Stimulated activated CD4-positive, alpha-beta T cell treated with anti-CD3 and anti-CD28 coated beads, Interleukin-4, amount 100 ng/mL, for 48 hours (primary cell): ENCODE data around the gene TLNRD1.

Source experiments
- DNase-seq, 2 donors: peaks; one replicate each; pipeline ENCODE4 v3.0.0-alpha.2; 2020; ENCODE audit warnings: low read depth in 2 of 2

TLNRD1 gene

GRCh38 chr15:81002009-81002330, 1.2 kb downstream of the TLNRD1 start:
- no peak for DNase-seq

DNA sequence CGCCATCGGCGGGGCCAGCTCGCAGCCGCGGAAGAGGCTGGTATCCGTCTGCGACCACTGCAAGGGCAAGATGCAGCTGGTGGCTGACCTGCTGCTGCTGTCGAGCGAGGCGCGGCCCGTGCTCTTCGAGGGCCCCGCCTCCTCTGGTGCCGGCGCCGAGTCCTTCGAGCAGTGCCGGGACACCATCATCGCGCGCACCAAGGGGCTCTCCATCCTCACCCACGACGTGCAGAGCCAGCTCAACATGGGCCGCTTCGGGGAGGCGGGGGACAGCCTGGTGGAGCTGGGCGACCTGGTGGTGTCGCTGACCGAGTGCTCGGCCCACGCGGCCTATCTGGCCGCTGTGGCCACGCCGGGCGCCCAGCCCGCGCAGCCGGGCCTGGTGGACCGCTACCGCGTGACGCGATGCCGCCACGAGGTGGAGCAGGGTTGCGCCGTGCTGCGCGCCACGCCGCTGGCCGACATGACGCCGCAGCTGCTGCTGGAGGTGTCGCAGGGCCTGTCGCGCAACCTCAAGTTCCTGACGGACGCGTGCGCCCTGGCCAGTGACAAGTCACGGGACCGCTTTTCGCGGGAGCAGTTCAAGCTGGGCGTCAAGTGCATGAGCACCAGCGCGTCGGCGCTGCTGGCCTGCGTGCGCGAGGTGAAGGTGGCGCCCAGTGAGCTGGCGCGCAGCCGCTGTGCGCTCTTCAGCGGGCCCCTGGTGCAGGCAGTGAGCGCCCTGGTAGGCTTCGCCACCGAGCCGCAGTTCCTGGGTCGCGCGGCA, 1.8 kb downstream of the TLNRD1 start:
- DNase-seq = no peak

DNA sequence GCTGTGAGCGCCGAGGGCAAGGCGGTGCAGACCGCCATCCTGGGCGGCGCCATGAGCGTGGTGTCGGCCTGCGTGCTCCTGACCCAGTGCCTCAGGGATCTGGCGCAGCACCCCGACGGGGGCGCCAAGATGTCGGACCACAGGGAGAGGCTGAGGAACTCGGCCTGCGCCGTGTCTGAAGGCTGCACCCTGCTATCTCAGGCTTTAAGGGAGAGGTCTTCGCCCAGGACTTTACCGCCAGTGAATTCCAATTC, 2.3 kb downstream of the TLNRD1 start:
- DNase-seq = no peak

- DNase-seq = no peak
These were observed 5.4 kb downstream of the TLNRD1 start for GRCh38 chr15:81006124-81006523.

- DNase-seq = no peak
These were observed 6.8 kb downstream of the TLNRD1 start for GRCh38 chr15:81007428-81008064.

DNA sequence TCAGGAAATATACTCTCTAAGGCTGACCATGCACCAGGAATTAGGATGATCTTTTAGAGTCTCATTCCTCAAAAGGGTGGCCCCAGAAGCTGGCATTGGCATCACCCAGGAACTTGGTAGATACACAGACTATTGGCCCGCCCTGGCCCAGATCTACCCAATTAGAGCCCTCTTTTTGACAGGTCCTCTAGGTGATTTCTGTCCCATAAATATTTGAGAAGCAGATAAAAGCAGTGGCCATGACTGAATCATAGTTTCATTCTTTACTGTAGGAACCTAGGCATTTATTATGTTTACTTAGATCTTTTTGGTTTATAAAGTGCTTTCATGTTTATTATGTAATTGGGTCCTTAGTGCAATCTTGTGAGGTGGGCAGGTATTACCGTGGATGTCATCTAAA, 7.6 kb downstream of the TLNRD1 start:
- no peak for DNase-seq

GRCh38 chr15:81010086-81010485, 9.4 kb downstream of the TLNRD1 start:
- no peak for DNase-seq

GRCh38 chr15:81011593-81011992, 10.9 kb downstream of the TLNRD1 start:
- DNase-seq = no peak

GRCh38 chr15:81012588-81012987, 11.9 kb downstream of the TLNRD1 start:
- DNase-seq = no peak

GRCh38 chr15:81013396-81013929, 12.7 kb downstream of the TLNRD1 start:
- no peak for DNase-seq

- DNase-seq = no peak
These were observed 13.8 kb downstream of the TLNRD1 start for GRCh38 chr15:81014446-81015093.

GRCh38 chr15:81015621-81016488, 15.1 kb downstream of the TLNRD1 start:
- no peak for DNase-seq

- DNase-seq = no peak
These were observed 15.9 kb downstream of the TLNRD1 start for GRCh38 chr15:81016489-81017068.

DNA sequence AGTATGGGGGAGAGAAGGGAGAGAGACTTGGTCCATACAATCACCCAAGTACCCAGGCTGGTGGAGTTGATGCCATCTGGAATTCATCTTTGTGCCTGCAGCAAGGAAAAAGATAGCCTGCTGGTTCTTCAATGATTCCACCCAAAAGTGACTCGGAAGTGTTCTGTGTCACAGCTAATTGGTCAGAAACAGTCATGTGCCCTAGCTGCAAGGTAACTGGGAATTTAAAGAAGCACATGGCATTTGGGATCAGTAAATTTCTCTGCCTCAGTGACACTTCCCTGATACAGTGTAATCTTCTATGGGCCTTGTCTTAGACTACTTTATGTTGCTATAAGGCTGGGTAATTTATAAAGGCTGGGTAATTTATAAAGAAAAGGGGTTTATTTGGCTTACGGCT, 17.5 kb downstream of the TLNRD1 start:
- DNase-seq = no peak

DNA sequence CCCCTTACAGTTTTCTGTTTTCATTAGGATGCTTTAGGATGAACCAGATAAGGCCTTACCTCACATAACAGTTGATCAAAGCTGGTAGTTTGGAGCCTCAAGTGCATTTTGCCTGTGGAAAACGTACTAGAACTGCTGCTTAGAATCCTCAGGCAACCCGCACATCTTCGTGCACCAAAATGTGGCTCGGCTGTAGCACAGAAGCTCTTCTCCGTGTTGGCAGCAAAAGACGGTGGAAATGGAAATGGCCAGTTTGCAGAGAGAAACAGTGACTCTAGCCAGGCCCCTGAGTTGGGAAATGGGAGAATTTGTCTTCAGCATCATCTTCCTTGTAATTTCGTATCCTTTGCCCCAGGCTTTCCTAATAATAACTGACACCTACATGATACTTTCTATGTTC, 20.6 kb downstream of the TLNRD1 start:
- DNase-seq = no peak

DNA sequence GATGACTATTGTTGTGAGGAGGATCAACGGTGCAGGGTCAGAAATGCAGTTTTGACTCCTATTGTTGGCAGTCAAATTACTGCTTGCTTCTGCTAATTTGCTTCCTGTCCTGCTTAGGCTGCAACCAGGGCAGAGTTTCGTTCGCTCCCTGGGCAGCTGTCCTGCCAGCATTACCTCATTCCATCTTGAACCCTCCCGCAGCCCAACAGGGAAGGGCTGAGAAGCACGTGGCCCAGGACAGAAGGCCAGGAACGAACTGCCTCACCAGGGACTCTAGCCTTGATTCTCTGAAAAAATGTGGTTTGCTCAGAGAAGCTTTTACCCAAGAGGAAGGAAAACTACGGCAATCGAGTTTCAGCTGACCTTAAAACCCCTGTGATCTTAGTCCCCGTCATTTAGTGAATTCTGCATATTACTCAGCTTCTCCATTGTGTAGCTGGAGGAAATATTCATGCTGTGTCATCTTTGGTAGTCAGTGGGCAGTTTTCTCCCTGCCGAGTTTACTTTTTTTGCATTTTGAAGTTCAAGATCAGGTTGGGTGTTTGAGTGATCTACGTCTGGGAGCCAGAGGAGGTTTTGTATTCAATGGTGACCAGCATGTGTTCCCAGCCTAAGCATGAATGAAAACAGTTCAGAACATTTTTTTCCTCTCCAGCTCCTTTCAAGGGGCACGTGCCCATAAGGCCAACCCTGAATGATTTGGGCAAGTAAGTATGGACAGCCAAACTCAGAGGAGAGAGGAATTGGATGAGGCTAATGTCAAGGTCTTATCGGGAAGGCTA, 23.0 kb downstream of the TLNRD1 start:
- no peak for DNase-seq

- no peak for DNase-seq
These were observed 23.6 kb downstream of the TLNRD1 start for GRCh38 chr15:81024265-81024872.

DNA sequence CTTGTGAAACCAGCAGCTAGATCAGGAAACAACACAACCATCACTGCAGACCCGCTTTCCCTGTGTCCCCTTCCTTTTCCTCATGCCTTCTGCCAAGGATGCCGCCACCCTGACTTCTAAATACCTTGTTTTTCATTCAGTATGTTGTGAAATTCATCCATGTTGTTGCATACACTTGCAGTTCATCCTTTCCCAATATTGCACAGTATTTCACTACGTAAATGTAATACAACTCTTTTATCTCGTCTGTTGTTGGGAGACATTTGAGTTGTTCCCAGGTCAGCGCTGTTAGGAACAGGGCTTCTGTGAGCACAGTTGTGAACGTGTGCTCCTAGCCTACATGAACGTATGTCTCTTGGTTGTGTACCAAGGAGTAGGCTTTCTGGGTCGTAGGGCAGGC, 24.2 kb downstream of the TLNRD1 start:
- DNase-seq = no peak

DNA sequence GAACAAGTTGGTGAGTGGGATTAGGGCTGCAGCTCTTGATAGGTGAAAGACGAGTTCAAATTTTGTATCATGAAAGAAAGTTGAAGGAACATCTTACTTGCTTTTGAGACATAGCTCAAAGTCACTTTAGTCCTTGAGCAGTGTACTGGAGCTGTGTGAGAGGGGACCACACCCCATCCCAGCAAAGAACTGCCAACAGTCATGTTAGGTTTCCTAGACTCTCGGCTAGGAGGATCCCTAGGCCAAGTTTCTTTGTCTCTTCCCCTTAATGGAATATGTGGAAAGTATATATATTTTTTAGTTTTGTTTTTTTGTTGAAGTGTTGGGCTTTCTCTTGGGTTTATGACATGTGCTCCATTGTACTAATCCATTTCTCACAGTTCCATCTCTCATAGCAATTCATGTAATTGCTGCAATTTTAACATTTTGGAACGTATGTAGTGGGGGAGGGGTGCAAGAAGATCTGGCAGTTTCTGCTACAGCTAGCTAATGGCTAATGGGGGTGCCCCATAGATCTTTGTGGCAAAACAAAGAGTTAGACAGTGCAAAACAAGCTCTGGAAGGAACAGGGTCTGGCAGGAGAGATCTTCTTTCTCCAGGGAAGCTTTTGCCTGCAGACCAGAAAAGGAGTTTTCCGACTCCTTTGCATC, 25.1 kb downstream of the TLNRD1 start:
- DNase-seq = no peak
